ENCODE measurements around the gene ARHGAP26.

The ARHGAP26 gene

DNA sequence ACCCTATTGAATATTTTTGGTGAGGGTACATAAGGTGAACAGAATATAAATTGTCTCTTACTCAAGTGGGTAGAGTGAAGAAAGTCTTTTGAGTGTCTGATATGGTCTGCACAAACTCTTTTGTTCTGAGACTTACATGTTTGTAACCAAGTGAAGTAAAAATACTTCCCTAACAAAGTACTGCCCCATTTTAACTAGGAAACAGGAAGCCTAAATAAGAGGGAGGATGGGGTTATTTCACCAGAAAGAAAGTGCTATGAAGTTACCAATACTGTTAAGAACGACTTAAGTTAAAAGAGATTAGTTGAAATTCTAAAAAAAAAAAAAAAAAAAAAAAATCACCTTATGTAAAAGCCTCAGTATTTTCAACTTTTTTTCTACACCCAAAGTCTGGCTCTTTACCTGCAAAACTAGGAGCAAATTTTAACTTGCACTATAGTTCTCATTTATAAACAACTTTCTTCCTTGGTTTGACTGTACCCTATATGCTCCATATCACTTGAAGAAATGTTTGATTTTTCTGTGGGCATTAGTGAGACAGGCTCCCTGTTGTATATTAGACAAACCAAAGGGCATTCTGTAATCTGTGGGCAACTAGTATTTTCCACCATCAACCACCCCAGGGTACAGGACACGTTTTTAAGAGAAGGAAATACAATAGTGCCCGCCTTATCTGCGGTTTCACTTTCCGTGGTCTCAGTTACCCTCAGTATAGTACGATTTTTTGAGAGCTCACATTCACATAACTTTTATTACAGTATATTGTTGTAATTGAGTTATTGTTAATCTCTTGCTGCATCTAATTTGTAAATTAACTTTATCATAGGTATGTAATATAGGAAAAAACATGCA is 505.6 kb downstream of the ARHGAP26 start:
- no peak for DNase-seq
- peak; percentile 43 for ATAC-seq

DNA sequence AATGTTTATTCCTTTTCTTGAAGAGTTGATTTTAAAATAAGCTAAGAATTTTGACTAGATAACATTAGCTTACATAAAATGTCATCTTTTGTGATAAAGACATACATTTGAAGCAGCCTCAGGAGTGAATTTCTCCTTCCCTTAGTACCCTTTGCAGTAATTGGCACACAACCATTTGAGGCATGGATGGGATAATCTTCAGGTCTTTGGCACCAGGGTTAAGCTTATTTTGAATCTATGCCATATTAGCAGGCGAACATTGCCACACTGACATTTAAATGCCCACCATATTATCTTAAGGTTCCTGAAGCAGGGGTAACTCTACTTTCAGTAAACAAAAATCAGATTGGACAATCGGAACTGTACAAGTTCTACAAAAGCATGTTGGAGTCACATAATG is 507.4 kb downstream of the ARHGAP26 start:
- no peak for DNase-seq
- ATAC-seq = no peak

All from stimulated activated naive CD8-positive, alpha-beta T cell treated with anti-CD3 and anti-CD28 coated beads, Interleukin-15, Interleukin-2, amounts not matched to agents 100 U/mL and 50 U/mL, for 24 hours (primary cell).